ENCODE data around the gene MYH14.

DNA sequence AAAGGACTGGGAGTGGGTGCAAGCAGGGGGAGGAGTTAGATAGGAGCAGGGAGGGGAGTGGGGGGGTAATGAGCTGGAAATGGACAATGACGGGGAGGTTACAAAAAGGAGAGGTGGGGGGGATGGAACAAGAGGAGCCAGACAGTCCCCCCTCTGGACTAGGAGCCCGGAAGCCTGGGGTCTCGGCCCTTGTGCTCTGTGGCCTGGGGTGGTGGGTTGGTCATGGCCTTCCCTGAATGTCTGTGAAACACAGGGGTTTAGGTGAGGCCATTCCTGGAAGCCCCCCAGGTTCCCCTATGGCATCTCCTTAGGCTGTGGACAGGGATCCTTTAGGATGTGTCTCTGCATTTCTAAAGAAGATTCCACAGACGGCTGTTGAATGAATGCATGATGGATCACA is 113.7 kb downstream of the MYH14 start:
- TF ChIP-seq CTCF (IDR thresholded peaks at IDR 0.05; ENCODE audit: low read depth, low read length): no peak
- TF ChIP-seq MYC (IDR thresholded peaks at IDR 0.05; ENCODE audit: low read depth, low read length): no peak
